HG02852 (cell line): ENCODE results near the gene HNRNPAB.

Source experiments
- ATAC-seq: cut with Tn5 transposase; IDR thresholded peaks from one replicate; pipeline ENCODE4 v1.9.1; 2021; ENCODE audit warnings: mild to moderate bottlenecking, moderate library complexity; ENCODE audit not compliant: unreplicated experiment

HNRNPAB gene

DNA sequence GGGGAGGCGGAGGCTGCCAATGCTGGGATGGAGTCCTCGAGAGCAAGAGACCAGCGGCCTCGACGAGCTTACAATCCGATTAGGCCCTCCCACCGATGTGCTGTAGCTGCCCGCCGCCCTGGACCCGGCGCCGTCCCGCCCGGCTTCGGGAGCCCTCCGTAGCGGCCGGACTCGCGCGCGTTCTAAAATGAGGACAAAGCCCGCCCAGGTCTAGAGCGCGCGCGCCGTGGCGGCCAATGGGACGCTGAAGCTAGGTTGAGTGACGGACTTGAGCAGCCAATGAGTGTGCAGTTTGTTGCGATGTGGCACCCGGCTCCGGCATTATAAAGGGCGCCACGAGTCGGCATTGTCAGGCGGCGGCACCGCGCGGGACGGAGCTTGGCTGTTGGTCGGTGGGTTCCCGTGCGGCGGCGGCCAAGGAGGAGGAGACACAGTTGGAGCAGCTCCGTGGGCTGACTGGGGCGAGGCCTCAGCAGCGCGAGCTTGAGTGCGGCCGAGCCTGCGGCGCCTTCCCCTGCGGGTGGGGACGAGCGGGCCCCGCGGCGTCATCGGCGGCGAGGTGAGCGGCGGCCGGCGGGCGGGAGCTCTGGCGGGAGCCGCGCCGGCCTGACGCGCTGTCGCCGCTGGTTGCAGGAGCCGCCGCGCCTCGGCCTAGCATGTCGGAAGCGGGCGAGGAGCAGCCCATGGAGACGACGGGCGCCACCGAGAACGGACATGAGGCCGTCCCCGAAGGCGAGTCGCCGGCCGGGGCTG lies at the start of gene HNRNPAB:
Gene HNRNPAB (plus strand): TSS at position 352 of the 753 bp plus-strand sequence. CDS start 305 bp downstream, at position 657.
- peak; percentile 77 for ATAC-seq

DNA sequence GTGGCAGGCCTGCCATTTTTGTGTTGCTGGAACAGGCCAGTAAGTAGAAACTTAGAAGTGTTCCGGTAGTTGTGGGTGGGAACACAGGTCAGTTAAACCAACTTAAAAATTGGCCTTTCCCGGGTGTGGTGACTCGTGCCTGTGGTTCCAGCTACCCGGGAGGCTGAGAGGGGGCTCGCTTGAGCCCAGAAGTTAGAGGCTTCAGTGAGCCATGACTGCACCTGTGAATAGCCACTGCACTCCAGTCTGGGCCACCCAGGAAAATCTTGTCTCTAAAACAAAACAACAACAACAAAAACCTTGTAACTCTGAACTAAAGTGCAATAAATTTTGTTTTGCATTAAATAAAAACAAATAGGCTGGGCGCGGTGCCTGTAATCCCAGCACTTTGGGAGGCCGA lies 49.3 kb upstream of the HNRNPAB start:
- no peak for ATAC-seq

DNA sequence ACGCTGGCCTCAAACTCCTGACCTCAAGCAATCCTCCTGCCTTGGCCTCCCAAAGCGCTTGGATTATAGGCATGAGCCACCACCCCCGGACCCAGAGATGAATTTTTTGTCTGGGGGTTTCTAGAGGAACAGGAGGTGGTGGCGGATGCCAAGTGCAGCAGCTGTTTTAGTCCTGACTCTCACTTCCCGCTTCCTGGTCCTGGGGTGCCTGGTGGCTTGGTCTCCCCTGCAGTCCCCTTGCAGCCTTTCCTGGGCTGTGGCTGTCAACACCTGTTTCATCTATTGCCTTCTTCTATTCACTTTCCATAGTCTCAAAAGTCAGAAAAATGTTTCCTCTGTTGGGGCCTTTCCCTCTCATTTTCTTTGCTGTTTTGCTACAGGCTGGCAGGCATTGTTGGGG lies 44.2 kb upstream of the HNRNPAB start:
- ATAC-seq, result no peak

DNA sequence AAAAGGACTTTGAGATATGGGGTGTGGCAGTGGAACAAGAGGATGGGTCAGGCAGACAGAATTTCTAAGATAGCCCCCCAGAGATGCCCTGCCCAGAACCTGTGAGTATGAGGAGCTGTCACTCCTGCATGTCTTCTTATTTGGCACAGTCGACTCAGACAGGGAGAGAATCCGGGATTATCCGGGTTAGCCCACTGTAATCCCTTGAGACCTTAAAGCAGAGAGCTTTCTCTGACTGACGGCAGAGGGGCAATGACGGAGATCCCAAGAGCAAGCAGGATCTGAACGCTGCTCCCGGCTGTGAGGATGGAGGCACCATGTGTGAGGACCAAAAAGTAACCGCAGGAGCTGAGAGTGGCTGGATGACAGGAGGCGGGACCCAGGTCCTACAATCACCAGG lies 41.9 kb upstream of the HNRNPAB start:
- no peak for ATAC-seq

DNA sequence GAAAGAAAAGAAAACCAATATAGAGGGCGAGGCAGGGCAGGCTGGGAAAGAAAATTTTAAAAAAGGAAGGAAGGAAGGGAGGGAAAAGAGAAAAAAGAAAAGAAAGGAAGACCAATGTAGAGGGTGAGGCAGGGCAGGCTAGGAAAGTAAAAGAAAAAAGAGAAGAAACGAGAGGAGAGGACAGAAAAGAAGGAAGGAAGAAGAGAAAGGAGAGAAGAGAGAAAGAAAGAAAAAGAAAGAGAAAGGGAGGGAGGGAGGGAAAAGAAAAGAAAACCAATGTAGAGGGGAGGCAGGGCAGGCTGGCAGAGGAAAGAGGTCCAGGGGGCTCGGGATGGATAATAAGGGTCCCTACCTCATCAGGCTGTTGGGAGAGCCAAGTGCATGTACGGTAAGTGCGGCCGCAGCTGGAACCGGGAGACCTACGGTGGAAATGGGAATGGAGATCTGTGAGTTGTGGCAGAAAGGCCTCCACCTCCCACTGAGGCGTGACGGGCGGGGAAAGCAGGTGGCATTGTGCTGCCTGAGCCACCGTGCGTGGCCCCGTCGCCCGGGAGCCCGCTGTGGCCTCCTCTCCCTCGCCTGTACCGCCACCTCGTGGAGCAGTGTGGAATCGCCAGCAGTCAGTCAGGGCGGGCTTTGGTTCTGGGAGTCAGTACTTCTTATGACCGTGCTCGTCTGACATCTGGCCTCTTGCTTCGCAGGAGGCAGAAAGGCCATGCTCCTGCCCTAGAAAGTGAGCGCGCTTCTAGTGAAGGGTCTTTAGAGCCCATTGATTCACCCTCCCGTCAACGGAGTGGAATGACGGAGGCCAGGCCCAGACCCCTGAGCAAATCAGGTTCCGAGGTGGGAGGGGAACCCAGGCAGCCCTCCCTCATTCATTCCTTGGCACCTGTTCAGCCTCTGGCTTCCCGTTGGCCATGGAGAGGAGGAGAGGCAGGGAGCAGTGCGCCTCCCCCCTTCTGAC lies 40.3 kb upstream of the HNRNPAB start:
- ATAC-seq, result peak; percentile 90

DNA sequence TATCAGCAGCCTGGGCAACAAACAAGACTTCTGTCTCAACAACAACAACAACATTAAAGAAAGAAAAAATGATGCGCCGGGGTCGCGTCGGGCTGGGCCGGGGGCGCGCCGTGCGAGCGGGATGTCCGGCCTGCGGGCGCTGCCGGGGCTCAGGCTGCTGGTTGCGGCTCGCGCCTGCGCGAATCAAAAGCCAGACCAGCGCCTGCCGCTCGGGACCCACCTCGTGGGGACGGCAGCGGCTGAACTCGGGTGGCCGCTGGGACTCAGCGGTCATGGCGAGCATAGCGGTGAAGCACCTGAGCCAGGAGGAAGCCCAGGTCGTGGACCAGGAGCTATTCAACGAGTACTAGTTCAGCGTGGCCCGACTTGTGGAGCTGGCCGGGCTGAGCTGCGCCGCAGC lies 38.8 kb upstream of the HNRNPAB start:
- ATAC-seq, result no peak

DNA sequence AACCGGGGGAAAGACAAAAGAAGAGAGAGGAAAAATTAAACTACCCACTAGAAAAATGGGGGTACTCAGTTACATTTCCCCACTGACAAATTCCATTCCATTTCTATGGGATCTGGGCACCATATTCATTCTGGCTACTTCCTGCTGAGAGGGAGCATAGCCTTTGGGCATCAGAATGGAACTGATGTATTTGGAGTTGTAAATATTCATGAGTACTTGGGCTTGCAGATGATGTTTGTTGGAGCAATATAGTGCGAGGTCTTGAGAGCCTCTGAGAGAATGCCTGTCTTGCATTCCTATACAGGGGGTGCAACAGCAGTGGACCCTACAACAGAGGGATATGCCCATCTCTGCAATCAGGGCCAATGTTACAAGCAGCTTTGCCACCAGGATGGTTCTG lies 33.9 kb upstream of the HNRNPAB start:
- ATAC-seq, result no peak

DNA sequence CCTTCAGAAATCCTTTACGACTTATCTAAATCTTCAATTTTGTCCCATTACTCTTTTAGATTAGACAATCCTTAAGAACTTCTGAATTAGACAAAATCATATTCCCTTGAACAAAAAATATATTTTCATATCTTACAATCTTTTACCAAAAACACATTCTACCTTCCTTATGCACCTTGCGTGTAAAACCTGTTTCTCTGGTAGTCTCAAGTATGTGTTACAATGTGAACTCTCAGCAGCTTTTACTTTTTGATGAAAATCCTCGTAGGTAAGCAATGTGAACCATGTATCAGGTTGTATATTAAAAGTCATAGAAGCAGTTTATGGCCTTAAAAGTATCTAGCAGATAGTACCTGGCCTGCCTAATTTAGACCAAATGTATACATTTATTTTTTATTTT lies 29.9 kb upstream of the HNRNPAB start:
- ATAC-seq, result no peak

DNA sequence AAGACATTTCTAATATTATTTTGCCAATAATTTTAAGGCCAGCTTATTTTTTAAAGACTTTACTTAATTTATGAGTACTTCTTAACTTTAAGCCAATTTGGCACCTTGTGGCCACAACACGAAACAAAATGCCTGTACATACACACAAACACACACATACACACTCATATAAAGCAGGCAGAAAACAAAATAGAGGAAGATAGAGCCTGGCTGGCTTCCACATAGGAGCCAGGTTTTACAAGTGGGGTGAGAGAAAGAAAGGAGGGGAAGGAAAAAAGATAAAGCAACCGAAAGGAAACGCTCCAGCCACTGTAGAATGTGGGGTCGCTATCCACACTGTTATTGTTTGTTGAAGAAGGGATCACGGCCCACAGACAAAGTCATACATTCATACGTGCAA lies 27.5 kb upstream of the HNRNPAB start:
- no peak for ATAC-seq

DNA sequence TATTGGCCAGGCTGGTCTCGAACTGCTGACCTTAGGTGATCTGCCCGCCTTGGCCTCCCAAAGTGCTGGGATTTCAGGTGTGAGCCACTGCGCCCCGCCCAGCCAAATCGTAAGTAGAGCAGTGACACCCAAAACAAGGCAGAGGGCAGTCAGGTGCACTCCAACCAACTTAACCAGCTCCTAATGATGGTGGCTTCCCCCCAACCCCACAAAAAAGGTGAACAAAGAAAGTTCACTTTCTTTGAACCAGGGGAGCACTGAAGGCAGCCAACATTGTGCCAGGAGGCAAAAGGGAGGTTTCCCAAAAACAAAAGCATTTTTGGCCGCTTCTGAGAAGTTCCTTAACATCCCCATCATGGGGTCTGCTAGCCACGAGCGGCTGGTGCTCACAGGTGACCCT lies 26.8 kb upstream of the HNRNPAB start:
- no peak for ATAC-seq

DNA sequence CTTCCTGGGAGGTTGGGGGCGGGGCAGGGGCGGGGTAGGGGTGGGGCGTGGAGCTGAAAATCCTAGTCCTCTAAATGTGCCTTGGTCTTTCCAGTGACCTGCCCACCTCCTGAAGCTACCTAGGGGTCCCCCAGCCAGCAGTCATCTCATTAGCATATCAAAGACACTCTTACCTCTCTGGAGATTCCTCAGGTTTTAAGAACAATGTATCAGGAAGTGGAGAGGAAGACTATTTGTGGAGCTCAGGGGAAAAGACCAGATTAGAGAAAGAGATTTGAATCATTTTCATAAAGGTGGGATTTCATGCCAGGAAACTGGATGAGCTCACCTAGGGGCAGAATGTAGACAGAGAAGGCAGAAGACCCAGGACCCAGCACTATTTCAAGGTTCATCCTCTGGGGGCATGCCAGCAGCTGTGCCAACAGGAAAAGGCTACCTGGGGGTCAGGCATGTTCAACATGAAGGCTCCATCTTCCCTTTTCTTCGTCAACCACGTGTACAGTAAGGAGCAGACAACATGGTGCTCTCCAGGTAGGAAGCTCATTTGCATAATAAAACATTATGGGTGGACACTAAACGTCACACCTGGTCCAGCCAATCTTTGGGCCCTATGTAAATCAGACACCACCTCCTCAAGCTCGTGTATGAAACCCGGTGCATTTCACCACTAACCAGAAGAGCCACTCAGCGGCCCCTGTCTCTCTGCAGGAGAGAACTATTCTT lies 24.0 kb upstream of the HNRNPAB start:
- no peak for ATAC-seq

DNA sequence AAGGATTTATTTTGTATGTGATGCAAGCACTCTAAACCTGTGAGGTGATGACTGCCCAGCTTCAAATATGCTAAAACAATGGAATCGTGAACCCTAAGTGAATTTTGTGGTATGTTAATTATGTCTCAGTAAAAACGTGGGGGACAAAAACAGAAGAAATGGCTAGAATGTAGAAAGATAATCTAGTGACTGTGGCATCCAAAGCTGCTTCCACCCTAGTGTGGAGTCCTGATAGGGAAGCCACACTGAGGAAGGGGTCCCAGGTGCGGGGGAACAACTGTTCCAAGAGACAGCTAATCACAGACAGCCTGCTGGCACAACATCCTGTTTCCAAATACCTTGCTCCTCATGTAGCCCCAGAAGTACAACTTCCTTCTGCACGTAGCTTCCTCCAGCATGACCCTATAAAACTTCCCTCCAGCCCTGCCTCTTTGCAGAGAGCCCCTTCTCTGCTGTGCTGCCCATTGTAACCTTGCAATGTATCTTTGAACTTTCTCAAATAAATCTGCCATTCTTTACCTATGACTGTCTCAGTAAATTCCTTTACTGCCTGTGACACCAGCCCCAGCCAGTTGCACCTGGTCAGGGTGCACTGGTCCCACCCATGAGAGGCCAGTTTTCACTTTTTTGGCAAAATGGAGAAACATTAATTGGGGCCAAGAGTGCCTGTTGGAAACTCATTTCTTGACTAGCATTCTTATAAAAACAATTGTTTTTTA lies 22.0 kb upstream of the HNRNPAB start:
- no peak for ATAC-seq

DNA sequence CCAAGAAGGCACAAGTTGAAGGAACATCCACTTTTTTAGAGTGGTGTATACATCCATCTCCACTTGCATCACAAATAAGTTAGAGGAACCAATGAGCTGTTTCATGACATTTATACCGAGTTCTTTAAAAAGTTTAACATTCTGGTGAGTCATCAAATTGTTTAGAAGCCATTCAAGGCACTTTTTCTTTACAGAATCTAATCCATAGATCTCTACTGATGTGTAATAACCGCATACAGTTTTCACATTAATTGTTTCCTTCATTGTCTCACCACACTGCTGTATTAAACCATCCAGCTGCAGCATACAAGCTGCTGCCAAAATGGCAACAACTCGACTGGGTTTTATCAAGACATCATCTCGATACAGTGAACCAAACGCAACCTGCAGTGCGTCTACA lies 17.9 kb upstream of the HNRNPAB start:
- ATAC-seq, result no peak

DNA sequence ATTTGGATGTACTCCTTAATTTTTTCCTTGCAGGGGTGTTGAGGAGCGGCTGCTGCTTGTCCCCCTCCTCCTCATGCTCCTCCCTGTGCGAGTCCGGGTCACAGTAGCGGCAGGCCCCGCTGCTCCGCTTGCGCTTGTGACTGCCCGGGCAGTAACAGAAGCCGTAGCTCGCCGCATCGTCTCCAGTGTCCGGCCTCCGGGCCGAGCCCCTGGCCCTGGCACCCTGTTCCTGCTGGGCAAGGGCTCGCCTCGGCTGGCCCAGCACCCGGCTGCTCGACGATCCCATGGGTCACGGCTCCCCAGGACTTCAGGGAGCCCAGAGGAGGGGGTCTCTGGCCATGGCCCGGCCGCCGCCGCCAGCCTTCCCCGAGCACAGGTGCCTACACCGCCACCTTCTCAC lies 17.3 kb upstream of the HNRNPAB start, which contains the start of gene GMCL2:
Gene GMCL2 (minus strand): TSS at position 358 of the 400 bp plus-strand sequence. CDS start 72 bp downstream, at position 286.
- ATAC-seq, result no peak

DNA sequence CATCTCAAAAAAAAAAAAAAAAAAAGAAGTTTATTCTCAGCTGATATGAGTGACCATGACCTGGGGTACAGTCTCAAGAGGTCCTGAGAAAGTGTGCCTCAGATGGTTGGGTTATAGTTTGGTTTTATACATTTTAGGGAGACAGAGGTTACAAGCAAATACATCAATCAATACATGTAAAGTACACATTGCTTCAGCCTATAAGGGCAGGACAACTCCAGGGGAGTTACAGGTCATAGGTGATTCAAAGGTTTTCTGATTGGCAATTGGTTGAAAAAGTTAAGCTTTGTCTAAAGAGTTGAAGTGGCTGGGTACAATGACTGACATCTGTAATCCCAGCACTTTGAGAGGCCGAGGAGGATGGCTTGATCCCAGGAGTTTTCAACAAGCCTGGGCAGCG lies 14.9 kb upstream of the HNRNPAB start:
- no peak for ATAC-seq

DNA sequence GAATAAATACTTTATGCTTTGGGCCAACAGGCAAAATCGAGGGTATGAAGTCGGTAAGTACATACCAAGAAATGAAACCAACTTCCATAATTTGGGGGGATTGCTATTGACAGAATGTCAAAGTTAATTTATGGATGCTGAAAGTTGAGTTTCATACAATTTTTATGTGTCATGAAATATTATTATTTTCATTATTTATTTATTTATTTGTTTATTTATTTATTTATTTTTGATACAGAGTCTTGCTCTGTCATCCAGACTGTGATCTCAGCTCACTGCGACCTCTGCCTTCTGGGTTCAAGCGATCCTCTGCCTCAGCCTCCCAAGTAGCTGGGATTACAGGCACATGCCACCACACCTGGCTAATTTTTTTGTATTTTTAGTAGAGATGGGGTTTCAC lies 12.7 kb upstream of the HNRNPAB start:
- no peak for ATAC-seq

DNA sequence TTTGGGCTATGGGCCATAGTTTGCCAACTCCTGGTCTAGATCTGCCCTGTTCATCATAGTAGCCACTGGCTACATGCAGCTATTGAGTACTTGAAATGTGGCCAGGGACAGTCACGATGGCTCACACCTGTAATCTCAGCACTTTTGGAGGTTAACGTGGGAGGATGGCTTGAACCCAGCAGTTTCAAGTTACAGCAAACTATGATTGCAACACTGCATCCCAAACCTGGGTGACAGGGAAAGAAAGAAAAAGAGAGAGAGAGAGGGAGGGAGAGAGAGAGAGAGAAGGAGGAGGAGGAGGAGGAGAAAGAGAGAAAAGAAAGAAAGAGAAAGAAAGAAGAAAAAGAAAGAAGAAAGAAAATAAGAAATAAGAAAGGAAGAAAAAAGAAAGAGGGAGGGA lies 12.1 kb upstream of the HNRNPAB start:
- no peak for ATAC-seq

DNA sequence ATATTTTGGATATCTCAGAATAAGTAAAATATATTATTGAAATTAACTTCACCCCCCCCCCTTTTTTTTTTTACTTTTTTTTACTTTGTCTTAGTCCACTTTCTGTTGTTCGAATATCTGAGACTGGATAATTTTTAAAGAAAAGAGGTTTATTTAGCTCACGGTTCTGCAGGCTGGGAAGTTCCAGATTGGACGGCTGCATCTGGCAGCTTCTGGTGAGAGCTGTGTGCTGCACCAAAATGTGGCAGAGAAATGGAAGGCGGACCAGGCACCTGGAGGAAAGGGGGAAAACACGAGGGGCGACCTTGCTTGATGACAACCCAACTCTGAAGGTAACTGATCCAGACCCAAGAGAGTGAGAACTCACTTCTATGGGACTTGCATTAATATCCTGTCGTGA lies 11.5 kb upstream of the HNRNPAB start:
- ATAC-seq, result no peak

DNA sequence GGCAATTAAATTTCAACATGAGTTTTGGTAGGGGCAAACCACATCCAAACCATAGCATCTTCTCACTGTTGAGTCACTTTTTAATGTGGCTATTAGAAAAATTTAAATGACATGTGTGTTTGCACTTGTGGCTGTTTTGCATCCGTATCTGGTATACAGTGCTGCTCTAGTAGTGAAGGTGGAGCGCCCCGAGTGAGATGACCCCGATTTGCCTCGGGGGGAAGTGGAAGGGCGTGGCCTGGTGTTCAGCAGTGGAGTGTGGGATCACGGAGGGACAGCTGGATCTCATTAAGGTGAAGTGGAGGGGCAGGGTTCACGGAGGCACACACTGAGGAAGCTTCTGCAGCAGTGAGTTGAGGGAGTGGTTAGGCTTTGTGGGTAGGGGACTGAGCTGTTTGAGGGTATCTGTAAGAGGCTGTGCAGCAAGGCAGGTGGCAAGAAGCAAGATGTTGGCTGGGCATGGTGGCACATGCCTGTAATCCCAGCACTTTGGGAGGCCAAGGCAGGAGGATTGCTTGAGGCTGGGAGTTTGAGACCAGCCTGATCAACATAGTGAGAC lies 11.0 kb upstream of the HNRNPAB start:
- no peak for ATAC-seq

DNA sequence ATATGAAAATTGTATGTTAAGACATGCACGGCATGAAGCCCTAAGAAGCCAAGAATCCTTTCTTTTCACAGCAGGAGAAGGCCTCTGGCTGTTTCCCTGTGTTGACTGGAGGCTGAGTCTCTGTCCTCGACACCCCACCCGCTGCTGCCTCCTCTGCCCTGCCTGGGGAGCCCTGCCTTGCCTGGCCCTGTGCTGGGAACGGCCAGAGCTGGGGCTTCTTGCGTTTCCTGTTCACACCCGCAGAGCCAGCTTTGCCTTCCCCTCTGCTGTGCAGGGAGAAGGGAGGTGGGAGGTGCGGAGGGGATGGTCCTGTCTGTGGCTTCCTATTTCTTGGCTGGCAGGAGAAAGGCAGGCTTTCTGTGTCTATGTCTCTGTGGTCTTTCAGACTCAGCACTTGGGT lies 10.3 kb upstream of the HNRNPAB start:
- no peak for ATAC-seq
